ENCODE data around the gene FGD4. TPM values are rescaled to one million over a fixed set of nuclear protein-coding genes. Genes with fewer than 3 reads are reported as not detected.
"Not testable (repeated sequence)": the region's sequence is repeated elsewhere in the genome, so short reads cannot be mapped to it uniquely, and the experiment has no call there.

The FGD4 gene
- total RNA-seq, 1 donor from 2014 or later: 55.6 TPM

DNA sequence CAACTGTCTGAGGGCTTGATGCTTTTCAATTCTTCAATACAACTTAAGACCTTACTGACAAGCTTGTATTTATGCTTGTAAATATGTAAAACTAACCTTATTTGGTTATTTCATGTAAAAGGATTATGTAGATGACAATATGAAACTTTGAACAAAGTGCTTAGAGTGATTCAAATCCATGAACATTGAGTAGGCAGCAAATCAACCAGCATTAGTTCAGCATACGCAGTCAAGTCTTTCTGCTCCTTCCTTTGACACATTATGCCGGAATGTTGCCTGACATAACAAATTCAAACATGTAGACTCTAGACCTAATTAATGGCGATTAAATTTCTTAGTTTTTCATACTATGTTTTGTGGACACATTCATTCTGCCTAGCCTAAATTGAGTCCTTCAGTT, 105.2 kb downstream of the FGD4 start:
- H3K4me3 ChIP-seq: no peak overlapping the region
- peaks cover 62% of the 10 kb centered on the region for H3K4me1 ChIP-seq
- H3K9me3 ChIP-seq: no peaks in the 10 kb centered on the region
- H3K27me3 ChIP-seq (ENCODE audit: low read depth): no peaks in the 10 kb centered on the region
- H3K36me3 ChIP-seq: no peaks in the 10 kb centered on the region
- TF ChIP-seq, protein P1, sequence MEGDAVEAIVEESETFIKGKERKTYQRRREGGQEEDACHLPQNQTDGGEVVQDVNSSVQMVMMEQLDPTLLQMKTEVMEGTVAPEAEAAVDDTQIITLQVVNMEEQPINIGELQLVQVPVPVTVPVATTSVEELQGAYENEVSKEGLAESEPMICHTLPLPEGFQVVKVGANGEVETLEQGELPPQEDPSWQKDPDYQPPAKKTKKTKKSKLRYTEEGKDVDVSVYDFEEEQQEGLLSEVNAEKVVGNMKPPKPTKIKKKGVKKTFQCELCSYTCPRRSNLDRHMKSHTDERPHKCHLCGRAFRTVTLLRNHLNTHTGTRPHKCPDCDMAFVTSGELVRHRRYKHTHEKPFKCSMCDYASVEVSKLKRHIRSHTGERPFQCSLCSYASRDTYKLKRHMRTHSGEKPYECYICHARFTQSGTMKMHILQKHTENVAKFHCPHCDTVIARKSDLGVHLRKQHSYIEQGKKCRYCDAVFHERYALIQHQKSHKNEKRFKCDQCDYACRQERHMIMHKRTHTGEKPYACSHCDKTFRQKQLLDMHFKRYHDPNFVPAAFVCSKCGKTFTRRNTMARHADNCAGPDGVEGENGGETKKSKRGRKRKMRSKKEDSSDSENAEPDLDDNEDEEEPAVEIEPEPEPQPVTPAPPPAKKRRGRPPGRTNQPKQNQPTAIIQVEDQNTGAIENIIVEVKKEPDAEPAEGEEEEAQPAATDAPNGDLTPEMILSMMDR (IDR thresholded peaks at IDR 0.05): no peak
- ATAC-seq: no peak
- DNase-seq: no peak
- intact Hi-C loops (cut with DNase I): no loop called here
- H3K27ac ChIP-seq: no peak overlapping the region

DNA sequence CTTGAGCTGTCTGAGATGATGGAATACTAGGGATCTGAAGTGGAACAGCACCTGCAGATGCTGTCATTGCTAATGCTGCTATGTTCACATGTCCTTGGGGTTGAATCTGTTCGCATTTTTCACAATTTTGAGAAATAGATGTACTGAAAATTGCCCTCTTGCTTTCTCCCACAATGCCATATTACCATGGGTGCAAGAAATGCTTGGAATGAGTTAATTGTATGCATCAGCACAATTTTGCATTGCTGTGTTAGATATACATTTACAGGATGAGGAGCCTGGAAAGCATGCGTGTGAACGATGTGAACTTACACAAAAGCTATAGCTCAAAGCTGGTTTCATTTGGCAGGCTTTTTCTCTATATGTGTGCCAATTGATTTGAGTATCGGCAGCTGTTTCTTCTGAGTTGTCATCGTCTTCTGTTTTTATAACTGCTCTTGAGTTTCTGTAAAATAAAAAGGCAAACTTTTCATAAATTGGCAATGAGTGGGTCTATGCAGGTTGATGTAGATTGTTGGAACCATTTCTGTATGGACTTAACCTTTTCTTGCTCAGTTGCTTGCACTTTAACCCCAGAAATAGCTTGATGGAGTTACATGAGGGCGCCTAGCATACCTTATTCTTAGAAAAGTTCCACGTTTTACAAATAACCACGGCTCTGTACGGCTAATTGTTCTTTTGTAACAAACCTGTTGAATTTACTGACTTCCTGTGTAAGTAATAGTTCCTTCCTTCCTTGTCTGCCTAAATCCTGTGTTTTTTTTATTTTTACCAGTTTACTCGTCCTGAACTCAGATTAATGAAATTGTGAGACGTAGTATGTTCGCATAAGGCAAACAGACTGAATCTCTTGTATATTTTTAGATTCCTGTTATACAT, 105.9 kb downstream of the FGD4 start:
- Histone ChIP-seq H3K27ac (no peak overlapping the region), H3K4me1 (peaks cover 62% of the 10 kb centered on the region), H3K36me3 (no peaks in the 10 kb centered on the region), H3K4me3 (no peak overlapping the region), H3K9me3 (no peaks in the 10 kb centered on the region), H3K27me3 (ENCODE audit: low read depth) (no peaks in the 10 kb centered on the region)
- TF ChIP-seq, protein P1 (IDR thresholded peaks at IDR 0.05): no peak
- no peak for DNase-seq
- ATAC-seq: no peak
- intact Hi-C loops (cut with DNase I): no loop called here

DNA sequence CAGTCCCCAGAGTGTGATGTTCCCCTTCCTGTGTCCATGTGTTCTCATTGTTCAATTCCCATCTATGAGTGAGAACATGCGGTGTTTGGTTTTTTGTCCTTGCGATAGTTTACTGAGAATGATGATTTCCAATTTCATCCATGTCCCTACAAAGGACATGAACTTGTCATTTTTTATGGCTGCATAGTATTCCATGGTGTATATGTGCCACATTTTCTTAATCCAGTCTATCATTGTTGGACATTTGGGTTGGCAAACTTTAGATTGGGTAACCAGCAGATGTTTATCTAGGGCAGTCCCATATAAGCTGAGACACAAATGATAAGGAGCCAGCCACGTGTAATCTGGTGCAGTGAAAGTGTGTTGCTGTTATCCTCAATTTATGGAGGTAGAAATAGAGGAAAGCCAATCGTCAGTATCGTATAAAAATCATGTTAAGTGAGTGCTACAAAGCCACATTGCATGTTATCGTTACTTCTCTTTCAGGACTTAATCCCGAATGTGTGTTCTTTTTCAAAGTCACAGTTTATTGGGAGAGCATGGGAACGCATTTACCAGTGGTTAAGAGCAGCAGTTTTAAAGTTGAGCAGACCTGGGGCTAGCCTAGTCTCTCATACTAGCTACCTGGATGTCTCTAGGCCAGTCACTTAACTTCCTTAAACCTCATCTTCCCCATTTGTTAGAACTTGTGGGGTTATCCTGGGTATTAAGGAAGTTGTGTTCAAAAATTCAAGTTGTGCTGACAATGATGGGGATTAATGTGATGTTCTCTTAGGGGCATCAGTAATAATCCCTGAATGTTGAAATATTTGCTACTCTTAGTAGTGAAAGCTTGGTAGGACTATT, 108.0 kb downstream of the FGD4 start:
- H3K27ac ChIP-seq; H3K36me3 ChIP-seq; intact Hi-C loops (cut with DNase I); H3K27me3 ChIP-seq (ENCODE audit: low read depth); H3K4me3 ChIP-seq; H3K9me3 ChIP-seq; DNase-seq: not testable (repeated sequence)
- peak in 1 of 2 donors; percentile 46 for ATAC-seq
- H3K4me1 ChIP-seq: peaks cover 50% of the 10 kb centered on the region

DNA sequence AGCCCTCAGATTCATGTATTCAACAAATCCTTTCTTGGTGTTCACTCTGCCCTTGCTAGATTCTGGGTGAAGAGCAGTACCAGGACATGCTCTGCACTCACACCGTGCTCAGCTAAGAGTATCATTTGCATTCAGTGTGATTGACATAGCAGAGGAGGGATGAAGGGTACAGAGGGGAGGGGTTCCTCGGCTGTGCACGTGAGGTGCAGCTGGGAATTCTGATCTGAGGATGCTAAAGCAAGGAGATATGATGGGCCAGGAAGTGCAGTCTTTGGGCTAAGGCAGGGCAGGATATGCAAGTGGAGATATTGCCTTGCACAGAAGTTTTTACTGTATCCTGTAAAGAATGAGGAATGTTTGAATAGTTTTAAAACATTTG, 108.6 kb downstream of the FGD4 start:
- TF ChIP-seq, protein P1 (IDR thresholded peaks at IDR 0.05): no peak
- intact Hi-C loops (cut with DNase I): no loop called here
- DNase-seq (no peak), ATAC-seq (peak in 1 of 2 donors; percentile 13)
- Histone ChIP-seq H3K9me3 (no peaks in the 10 kb centered on the region), H3K4me1 (peaks cover 49% of the 10 kb centered on the region), H3K4me3 (no peak overlapping the region), H3K27me3 (ENCODE audit: low read depth) (no peaks in the 10 kb centered on the region), H3K36me3 (no peaks in the 10 kb centered on the region), H3K27ac (no peak overlapping the region)

DNA sequence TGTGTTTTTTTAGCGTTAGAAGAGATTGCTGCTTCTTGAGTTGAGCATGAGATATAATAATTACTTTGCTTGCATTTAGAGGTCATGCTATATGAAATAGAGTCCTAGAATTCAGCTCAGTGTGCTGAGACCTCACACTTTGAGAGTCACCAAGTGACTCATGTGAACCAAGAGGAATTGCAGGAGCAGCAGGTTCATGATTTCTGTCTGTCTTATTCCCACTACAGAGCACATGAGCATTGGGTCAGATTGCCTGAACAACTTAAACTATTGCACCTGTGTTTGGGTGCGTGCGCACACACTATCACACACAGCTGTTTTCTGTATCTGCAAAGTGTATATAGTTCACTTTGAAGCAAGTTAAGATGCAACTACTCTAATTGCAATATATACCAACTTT, 109.3 kb downstream of the FGD4 start:
- no peak overlapping the region for H3K27ac ChIP-seq
- intact Hi-C loops (cut with DNase I): no loop called here
- no peaks in the 10 kb centered on the region for H3K27me3 ChIP-seq (ENCODE audit: low read depth)
- TF ChIP-seq, protein P1 (IDR thresholded peaks at IDR 0.05): no peak
- H3K36me3 ChIP-seq: no peaks in the 10 kb centered on the region
- ATAC-seq (peak in 1 of 2 donors; percentile 61), DNase-seq (no peak)
- H3K9me3 ChIP-seq: no peaks in the 10 kb centered on the region
- peaks cover 43% of the 10 kb centered on the region for H3K4me1 ChIP-seq
- H3K4me3 ChIP-seq: no peak overlapping the region
